Epithelial cell of proximal tubule (primary cell): ENCODE measurements around the gene MEFV. TPM values are rescaled to one million over a fixed set of nuclear protein-coding genes. Genes with fewer than 3 reads are reported as not detected.
A peak's percentile ranks its signal among the peaks of the same experiment; 100 is the strongest.
"Not testable (repeated sequence)": the region's sequence is repeated elsewhere in the genome, so short reads cannot be mapped to it uniquely, and the experiment has no call there.

Experiments
- DNase-seq: peaks from one replicate; pipeline ENCODE4 v3.0.0-alpha.2; 2011; ENCODE audit warnings: low read depth
- H3K4me3 ChIP-seq: 2 replicates; pipeline ENCODE4 v1.5.1; 2011; ENCODE audit warnings: low read depth, mild to moderate bottlenecking, low read length
- total RNA-seq: library from RNA; depleted of rRNA; stranded (reverse); fragments of >200 nt; gene quantifications from 2 replicates; pipeline ENCODE4 v1.2.3, GENCODE V29; 2015
- TF ChIP-seq, protein P1 (sequence below): conservative IDR thresholded peaks from 2 replicates; pipeline ENCODE4 v1.5.1; 2012; ENCODE audit warnings: low read depth, mild to moderate bottlenecking, low read length

Gene MEFV
- total RNA-seq, 1 donor from 2014 or later = not detected

DNA sequence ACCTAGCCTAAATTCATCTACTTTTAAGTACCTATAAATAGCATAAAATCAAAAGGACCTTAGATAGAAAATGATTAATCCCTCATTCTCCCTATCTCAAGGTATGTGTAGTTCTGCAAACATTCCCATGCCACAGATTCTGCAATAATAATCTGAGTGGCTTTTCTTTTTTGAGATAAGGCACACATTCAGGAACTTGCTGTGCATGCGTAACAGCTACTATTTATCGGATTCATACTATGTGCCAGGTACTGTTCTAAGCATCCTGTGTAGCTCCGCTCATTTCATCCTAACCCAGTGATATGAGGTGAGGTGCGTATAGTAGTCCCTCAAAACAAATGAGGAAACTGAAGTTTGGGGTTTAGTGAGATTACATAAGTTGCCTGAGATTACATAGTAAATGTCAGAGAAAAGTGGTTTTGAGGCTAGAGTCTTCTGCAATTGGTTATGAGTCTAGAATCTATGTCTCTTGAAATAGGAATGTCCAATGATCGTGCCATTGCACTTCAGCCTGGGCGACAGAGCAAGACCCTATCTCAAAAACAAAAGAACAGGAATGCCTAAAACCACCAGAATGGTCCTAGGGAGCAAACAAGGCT, 24.9 kb upstream of the MEFV start:
- H3K4me3 ChIP-seq = no peak overlapping the region
- TF ChIP-seq, protein P1, sequence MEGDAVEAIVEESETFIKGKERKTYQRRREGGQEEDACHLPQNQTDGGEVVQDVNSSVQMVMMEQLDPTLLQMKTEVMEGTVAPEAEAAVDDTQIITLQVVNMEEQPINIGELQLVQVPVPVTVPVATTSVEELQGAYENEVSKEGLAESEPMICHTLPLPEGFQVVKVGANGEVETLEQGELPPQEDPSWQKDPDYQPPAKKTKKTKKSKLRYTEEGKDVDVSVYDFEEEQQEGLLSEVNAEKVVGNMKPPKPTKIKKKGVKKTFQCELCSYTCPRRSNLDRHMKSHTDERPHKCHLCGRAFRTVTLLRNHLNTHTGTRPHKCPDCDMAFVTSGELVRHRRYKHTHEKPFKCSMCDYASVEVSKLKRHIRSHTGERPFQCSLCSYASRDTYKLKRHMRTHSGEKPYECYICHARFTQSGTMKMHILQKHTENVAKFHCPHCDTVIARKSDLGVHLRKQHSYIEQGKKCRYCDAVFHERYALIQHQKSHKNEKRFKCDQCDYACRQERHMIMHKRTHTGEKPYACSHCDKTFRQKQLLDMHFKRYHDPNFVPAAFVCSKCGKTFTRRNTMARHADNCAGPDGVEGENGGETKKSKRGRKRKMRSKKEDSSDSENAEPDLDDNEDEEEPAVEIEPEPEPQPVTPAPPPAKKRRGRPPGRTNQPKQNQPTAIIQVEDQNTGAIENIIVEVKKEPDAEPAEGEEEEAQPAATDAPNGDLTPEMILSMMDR = no peak
- DNase-seq = no peak

DNA sequence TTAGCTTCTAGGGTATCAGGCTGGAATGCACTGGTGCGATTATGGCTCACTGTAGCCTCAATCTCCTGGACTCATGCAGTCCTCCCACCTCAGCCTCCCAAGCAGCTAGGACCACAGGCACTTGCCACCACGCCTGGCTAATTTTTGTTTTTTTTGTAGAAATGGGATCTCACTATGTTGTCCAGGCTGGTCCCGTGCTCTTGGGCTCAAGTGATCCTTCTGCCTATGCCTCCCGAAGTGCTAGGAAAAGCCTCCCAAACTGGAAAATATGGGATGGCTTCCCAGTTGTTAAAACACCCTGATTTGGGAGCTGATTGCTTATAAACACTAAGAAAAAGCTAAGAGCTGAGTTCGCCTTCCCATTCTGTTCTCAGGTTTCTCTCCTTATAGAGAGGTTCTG, 20.2 kb upstream of the MEFV start:
- TF ChIP-seq, protein P1 = no peak
- no peak overlapping the region for H3K4me3 ChIP-seq
- no peak for DNase-seq

DNA sequence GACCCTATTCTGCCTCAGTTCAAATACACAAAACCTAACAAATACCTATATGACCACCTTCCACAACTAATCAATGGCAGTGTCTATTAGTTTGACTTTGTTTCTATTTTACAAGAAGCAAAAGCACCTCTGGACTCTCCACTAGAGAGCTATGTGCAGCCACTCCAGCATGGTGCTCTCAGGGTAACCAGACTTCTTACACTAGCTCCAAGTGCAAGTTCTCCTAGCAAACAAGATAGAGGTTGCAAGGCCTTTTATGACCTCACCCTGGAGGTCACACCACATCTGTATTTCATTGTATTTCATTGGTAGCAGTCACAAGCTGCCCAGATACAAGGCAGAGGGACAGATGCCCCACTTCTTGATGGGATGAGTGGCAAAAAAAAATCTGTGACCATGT, 18.5 kb upstream of the MEFV start:
- H3K4me3 ChIP-seq = no peak overlapping the region
- no peak for DNase-seq
- TF ChIP-seq, protein P1 = no peak

DNA sequence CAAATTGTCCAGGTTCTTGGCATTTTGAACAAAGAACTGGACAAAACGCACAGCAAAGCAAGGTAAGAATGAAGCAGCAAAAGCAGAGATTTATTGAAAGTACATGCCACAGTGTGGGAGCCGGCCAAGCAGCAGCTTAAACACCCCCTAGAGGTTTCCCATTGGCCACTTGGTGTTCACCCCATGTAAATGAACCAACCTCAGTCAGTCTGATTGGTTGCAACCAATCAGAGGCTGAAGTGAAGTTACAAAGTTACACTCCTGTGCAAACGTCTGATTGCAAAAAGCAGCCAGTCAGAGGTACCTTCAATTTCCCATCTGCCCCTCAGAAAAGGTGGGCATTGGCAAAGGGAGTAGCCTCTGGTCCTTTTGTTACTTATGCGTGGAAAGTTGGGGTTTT, 18.1 kb upstream of the MEFV start:
- H3K4me3 ChIP-seq = no peak overlapping the region
- TF ChIP-seq, protein P1 = no peak
- no peak for DNase-seq

DNA sequence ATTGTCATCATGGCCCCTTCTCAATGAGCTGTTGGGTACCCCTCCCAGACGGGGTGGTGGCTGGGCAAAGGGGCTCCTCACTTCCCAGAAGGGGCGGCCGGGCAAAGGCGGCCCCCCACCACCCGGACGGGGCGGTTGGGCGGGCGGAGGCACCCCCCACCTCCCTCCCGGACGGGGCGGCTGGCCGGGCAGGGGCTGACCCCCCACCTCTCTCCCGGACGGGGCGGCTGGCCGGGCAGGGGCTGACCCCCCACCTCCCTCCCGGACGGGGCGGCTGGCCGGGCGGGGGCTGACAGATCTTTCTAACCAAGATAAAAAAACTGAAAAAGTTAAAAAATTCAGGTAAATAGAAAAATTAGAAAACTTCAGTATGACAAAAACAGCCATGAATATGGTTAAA, 14.8 kb upstream of the MEFV start:
- H3K4me3 ChIP-seq, DNase-seq: not testable (repeated sequence)

DNA sequence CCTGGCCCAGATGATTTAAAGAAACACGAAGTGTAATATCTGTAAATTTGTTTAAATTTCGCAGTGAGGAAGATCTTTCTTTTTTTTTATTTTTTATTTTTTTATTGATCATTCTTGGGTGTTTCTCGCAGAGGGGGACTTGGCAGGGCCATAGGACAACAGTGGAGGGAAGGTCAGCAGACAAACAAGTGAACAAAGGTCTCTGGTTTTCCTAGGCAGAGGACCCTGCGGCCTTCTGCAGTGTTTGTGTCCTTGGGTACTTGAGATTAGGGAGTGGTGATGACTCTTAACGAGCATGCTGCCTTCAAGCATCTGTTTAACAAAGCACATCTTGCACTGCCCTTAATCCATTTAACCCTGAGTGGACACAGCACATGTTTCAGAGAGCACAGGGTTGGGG, 14.3 kb upstream of the MEFV start:
- not testable (repeated sequence) for H3K4me3 ChIP-seq, DNase-seq

DNA sequence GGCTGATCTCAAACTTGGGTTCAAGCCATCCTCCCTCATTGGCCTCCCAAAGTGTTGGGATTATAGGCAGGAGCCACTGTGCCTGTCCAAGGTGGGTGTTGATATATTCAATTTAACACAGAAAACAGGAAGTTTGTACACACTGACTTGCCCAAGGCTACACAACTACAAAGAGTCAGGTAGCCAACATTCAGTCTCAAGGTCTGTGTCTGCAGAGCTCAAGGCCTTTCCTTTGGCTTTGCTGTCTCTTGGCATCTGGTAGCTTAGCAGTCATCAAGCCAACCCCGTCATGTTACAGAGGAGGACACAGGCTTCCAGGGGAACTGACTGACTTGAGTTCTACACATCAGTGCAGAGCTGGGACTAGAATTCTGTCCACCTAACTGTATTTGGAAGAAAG, 11.9 kb upstream of the MEFV start:
- TF ChIP-seq, protein P1 = no peak
- H3K4me3 ChIP-seq = no peak overlapping the region
- no peak for DNase-seq

DNA sequence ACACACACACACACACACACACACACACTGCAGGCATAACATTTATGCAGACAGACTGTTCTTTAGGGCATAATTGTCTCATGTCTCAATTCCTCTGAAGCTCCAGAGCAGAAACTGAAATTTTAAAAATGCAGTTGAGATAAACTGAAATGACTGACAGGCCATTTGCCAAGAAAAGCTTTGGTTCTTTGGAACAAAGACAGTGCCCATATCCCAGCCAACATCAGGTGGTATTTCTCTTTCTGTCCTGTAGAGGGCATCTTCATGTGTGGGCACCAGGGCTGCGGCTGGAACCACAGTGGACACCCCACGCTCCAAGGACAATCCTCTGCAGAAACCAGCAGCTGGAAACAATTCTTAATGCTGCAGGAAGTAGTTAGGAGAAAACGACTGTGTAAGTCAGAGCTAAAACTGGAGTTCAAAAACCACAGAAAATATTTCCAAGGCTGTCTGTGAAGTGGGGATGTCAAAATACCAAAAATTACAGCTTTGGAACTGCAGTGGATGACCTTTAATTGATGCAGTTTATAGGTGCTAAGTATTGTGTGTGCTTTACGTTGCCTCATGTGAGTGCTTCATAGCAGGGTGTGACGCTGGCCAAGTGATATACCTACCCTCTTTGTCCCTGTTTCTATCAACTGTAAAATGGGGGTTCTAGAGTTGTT, 10.6 kb upstream of the MEFV start:
- H3K4me3 ChIP-seq = no peak overlapping the region
- no peak for DNase-seq
- TF ChIP-seq, protein P1 = peak; percentile 61
